ENCODE data around the gene COL6A6. TPM values are rescaled to one million over a fixed set of nuclear protein-coding genes. Genes with fewer than 3 reads are reported as not detected.

Gene COL6A6
- total and polyA plus RNA-seq, 7 donors = 0.04 to 0.16 TPM; not detected in 5

DNA sequence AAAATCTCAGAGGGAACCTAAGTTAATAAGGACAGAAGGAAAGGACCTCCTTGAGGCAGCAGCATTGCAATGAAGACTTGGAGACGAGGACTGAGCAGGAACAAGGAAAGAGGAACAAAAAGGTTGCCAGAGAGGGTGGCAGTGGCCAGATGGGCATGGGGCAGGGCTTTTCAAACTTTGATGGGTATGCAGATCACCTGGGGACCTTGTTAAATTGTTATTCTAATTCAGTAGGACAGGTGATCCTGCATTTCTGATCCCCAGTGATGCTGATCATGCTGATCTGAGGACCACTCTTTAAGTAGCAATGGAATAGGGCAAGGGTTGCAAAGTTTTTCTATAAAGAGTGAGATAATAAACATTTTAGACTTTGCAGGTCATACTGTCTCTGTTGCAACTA lies 11.1 kb downstream of the COL6A6 start:
- Histone ChIP-seq H3K9me3 (no peaks in the 10 kb centered on the region), H3K27me3 (no peaks in the 10 kb centered on the region), H3K4me3 (no peak overlapping the region), H3K4me1 (no peaks in the 10 kb centered on the region), H3K36me3 (no peaks in the 10 kb centered on the region), H3K27ac (no peak overlapping the region)
- DNase-seq = no peak
- WGBS, 2 donors = 44 to 54% methylated on average over 1 of the region's 1 CpG
- TF ChIP-seq POLR2A (IDR thresholded peaks at IDR 0.05) (no peak), POLR2AphosphoS5 (IDR thresholded peaks at IDR 0.05) (no peak)
- intact Hi-C loops (cut with DNase I) = no loop called here

DNA sequence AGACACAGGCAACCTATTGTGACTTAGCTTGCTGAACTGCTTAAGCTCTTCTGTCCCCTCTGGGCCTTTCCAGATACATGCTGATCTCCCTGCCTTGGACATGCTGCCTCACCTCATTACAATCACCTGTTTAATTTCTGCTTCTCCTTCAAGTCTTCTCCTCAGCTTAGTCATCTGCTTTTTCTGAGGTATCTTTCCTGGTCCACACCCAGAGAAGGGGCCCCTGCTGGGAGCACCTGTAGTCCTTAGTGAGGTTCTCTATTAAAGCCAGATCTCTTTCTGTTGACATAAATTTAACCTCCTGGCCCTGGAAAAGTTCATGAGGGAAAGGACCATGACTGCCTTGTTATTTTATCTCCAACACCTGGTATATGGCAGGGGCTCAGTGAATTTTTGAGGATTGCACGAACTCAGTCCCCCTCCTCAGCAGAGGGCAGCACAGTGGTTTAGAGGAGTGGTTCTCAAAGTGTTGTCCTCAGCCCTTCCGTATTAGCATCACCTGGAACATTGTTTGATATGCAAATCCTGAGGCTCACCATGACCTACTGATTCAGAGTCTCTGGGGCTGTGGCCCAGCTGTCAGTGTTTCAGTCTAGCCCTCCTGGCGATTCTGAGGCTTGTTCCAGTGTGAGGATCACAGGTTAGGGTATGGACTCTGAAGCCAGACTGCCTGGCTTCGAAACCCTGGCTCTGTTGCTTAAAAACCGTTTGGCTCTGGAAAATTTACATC lies 12.7 kb downstream of the COL6A6 start:
- H3K27ac ChIP-seq = no peak overlapping the region
- TF ChIP-seq POLR2AphosphoS5 (IDR thresholded peaks at IDR 0.05) (no peak), POLR2A (IDR thresholded peaks at IDR 0.05) (no peak), EP300 (IDR thresholded peaks at IDR 0.05) (no peak)
- TF ChIP-seq, protein P1, sequence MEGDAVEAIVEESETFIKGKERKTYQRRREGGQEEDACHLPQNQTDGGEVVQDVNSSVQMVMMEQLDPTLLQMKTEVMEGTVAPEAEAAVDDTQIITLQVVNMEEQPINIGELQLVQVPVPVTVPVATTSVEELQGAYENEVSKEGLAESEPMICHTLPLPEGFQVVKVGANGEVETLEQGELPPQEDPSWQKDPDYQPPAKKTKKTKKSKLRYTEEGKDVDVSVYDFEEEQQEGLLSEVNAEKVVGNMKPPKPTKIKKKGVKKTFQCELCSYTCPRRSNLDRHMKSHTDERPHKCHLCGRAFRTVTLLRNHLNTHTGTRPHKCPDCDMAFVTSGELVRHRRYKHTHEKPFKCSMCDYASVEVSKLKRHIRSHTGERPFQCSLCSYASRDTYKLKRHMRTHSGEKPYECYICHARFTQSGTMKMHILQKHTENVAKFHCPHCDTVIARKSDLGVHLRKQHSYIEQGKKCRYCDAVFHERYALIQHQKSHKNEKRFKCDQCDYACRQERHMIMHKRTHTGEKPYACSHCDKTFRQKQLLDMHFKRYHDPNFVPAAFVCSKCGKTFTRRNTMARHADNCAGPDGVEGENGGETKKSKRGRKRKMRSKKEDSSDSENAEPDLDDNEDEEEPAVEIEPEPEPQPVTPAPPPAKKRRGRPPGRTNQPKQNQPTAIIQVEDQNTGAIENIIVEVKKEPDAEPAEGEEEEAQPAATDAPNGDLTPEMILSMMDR (IDR thresholded peaks at IDR 0.05) = no peak
- intact Hi-C loops (cut with DNase I) = no loop called here
- H3K4me1 ChIP-seq = no peaks in the 10 kb centered on the region
- whole genome bisulfite sequencing, 2 donors = 47 to 56% methylated on average over 5 of the region's 5 CpGs
- DNase-seq = no peak
- no peaks in the 10 kb centered on the region for H3K36me3 ChIP-seq
- no peaks in the 10 kb centered on the region for H3K27me3 ChIP-seq
- no peaks in the 10 kb centered on the region for H3K9me3 ChIP-seq
- no peak overlapping the region for H3K4me3 ChIP-seq

DNA sequence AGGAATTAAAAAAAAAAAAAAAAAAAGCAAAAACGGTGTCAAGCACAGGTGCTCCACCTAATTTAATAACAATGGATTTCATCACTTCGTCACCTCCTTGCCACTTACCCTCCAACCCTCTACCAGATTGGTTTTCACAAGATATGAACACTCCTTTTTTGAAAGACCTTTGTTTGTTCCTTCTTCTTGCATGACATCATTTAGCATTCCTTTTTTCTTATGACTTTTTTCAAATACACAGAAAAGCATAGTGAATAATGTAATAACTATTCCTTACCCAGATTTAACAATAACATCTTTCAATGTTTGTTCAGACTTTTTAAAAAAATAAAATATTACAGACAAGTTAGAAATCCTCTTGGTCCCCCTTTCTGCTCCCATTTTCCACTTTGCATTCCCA lies 16.3 kb downstream of the COL6A6 start:
- Histone ChIP-seq H3K27me3 (no peaks in the 10 kb centered on the region), H3K4me3 (no peak overlapping the region), H3K9me3 (no peaks in the 10 kb centered on the region), H3K36me3 (no peaks in the 10 kb centered on the region), H3K27ac (no peak overlapping the region), H3K4me1 (no peaks in the 10 kb centered on the region)
- intact Hi-C loops (cut with DNase I) = no loop called here
- 61 to 78% methylated on average over 2 of the region's 2 CpGs for WGBS, 2 donors
- TF ChIP-seq EP300 (IDR thresholded peaks at IDR 0.05) (no peak), POLR2A (IDR thresholded peaks at IDR 0.05) (no peak), POLR2AphosphoS5 (IDR thresholded peaks at IDR 0.05) (no peak)
- TF ChIP-seq, protein P1 (IDR thresholded peaks at IDR 0.05) = no peak
- no peak for DNase-seq

DNA sequence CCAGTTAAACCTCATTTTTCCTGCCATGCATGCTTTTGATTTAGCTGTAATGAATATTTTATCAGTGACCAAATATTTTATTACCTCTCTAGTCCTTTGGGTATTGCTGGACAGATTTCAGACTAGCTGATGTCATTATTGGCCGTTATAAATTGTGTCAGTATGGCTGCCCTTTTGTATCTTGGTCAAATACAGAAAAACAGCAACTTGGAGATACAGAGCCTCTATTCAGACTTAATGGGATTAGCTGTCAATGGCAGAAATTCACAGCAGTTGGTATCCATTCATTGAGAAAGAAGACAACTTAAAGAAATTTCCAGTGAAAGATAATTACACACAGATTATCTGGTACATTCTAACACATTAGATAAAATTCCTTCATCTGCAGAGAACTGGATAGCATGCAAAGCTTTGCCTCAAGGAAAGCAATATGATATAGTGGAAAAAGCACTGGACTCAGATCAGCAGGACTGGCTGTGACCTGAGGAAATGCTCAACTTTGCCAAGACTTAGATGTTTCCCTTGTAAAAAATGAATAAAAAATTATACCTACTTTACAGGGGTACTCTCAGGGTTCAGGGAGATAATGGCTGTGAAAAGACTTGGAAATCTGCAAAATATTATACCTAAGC lies 20.8 kb downstream of the COL6A6 start:
- WGBS, 2 donors = 40 to 64% methylated on average over 1 of the region's 1 CpG
- TF ChIP-seq POLR2AphosphoS5 (IDR thresholded peaks at IDR 0.05) (no peak), POLR2A (IDR thresholded peaks at IDR 0.05) (no peak), EP300 (IDR thresholded peaks at IDR 0.05) (no peak)
- TF ChIP-seq, protein P1 (IDR thresholded peaks at IDR 0.05) = no peak
- Histone ChIP-seq H3K4me1 (no peaks in the 10 kb centered on the region), H3K27ac (no peak overlapping the region), H3K36me3 (no peaks in the 10 kb centered on the region), H3K27me3 (no peaks in the 10 kb centered on the region), H3K4me3 (no peak overlapping the region), H3K9me3 (no peaks in the 10 kb centered on the region)
- intact Hi-C loops (cut with DNase I) = no loop called here
- DNase-seq = no peak

DNA sequence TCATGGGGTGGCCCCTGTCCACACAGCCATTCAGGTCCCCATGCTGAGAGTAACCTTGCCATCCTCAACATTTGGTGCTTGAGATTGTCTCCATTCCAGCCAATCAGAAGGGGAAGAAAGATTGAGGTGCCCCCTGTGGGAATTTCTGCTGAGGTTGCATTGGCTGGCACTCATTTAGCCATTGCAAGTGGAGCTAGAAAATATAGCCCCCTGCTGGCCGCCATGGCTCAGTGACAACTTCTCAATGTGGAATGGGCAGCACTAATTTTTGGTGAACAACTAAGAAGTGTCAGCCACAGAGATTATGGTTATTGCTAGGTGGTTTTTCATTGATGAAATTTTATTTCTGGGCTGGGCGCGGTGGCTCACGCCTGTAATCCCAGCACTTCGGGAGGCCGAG lies 22.0 kb downstream of the COL6A6 start:
- 54 to 68% methylated on average over 6 of the region's 6 CpGs for WGBS, 2 donors
- Histone ChIP-seq H3K27ac (no peak overlapping the region), H3K9me3 (no peaks in the 10 kb centered on the region), H3K4me3 (no peak overlapping the region), H3K27me3 (no peaks in the 10 kb centered on the region), H3K4me1 (no peaks in the 10 kb centered on the region), H3K36me3 (no peaks in the 10 kb centered on the region)
- TF ChIP-seq, protein P1 (IDR thresholded peaks at IDR 0.05) = peak in 2 of 4 experiments; percentile 11 to 12
- TF ChIP-seq POLR2AphosphoS5 (IDR thresholded peaks at IDR 0.05) = no peak
- DNase-seq = no peak
- intact Hi-C loops (cut with DNase I) = no loop called here

All from sigmoid colon (tissue), 7 donors.